ENCODE data around the gene SH3PXD2A.
"Not testable (repeated sequence)": the region's sequence is repeated elsewhere in the genome, so short reads cannot be mapped to it uniquely, and the experiment has no call there.

The SH3PXD2A gene

DNA sequence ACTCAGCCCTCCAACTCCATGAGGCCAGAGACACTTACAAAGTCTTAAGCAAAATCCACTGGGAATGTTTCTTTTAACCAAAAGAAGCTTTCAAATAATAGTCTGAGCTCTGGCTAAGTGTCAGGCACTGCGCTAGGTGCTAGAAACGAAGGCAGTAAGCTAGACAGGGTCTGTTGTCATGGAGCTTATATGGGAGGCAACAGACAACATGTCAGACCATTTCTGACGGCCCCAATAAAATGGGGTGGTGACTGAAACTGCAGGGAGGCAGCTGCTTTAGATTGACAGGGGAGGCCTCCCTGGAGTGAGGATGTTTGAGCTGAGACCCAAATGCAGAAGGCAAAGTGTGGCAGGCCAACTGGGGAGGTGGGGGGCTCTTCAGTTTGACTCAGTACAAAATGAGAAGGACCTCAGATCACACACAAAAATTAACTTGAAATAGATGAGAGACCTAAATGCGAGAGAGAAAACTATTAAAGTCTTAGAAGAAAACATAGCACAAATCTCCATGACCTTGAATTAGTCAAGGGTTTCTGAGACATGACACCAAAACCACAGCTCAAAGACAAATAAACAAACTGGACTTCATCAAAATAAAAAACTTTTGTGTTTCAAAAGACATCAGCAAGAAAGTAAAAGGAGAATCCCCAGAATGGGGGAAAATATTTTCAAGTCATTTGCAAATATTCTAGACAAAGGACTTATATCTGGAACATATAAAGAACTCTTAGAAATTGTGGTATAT, 40.6 kb downstream of the SH3PXD2A start:
- no peak overlapping the region for H3K4me3 ChIP-seq (ENCODE audit: low read depth, low read length)

GRCh38 chr10:103814105-103814504, 41.3 kb downstream of the SH3PXD2A start:
- H3K4me3 ChIP-seq (ENCODE audit: low read depth, low read length) = no peak overlapping the region

- H3K4me3 ChIP-seq (ENCODE audit: low read depth, low read length) = not testable (repeated sequence)
Observed at GRCh38 chr10:103813312-103813711, 42.1 kb downstream of the SH3PXD2A start.

DNA sequence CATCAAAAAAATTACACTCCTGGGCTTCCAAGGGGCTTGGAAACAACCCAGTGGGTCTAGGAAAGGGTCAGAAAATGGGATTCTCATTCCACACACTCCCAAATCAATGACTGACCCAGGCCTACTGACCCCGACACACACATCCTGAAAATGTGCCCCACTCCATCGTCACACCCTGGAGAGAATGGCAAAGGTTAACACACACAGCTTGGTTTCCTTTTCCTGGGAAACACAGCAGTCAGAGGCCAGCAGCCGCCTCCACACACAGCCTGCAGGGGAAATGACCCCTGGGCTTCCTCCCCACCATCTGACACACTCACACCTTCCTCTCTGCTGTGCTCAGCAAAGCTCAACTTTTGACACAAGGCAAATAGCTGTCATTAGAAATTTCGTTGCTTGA, 42.9 kb downstream of the SH3PXD2A start:
- no peak overlapping the region for H3K4me3 ChIP-seq (ENCODE audit: low read depth, low read length)

GRCh38 chr10:103812004-103812403, 43.4 kb downstream of the SH3PXD2A start:
- no peak overlapping the region for H3K4me3 ChIP-seq (ENCODE audit: low read depth, low read length)

DNA sequence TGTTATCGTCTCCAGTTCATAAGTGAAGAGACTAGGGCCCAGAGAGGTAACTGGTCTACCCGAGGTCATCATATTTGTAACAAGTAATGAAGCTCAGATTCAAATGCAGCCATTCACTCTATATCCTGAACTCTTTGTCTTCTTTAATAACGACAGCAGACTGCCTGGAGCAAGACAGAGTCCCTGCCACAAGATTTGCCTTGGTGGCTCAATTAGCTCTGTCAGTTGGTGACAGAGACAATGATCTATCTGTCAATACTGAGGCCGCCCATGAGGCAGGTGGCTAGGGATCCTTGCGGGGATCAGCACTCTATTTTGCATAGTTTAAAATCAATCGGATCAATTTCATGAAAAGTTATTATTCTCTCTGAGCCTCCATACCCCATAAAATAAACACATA, 43.9 kb downstream of the SH3PXD2A start:
- no peak overlapping the region for H3K4me3 ChIP-seq (ENCODE audit: low read depth, low read length)

DNA sequence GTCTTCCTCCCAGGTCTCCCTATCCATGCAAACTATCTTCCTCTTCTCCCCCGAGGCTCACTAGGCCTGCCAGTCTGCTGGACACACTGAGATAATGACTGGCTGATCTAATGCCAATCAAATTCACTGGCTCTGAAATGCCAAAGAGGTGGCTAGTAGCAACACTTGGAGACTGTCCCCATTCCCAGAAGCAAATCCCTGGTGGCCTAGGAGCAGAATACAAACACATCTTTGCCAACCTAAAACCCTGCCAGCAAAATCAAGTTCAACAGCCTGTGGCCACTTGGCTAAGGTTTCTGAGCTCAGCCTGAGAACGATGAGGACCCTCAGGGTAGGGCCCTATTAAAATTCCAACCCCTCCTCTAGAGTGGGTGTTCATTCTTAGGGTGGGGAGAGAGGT, 46.6 kb downstream of the SH3PXD2A start:
- no peak overlapping the region for H3K4me3 ChIP-seq (ENCODE audit: low read depth, low read length)

DNA sequence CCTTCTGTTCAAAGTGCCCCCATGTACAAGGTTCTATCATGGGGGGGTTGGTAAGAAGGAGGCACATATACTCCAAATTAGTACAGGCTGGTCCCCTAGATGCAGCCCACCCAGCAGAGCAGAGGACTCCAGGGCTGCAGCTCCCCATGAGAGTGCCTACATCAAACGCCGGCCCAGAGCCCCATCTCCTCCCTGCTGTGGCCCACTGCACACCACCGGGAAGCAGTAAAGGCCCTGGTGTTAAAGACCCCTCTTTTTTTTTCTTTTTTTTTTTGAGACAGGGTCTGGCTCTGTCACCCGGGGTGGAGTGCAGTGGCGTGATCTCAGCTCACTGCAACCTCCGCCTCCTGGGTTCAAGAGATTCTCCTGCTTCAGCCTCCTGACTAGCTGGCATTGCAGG, 47.4 kb downstream of the SH3PXD2A start:
- no peak overlapping the region for H3K4me3 ChIP-seq (ENCODE audit: low read depth, low read length)

- H3K4me3 ChIP-seq (ENCODE audit: low read depth, low read length) = no peak overlapping the region
Observed at GRCh38 chr10:103806395-103807187, 48.8 kb downstream of the SH3PXD2A start.

DNA sequence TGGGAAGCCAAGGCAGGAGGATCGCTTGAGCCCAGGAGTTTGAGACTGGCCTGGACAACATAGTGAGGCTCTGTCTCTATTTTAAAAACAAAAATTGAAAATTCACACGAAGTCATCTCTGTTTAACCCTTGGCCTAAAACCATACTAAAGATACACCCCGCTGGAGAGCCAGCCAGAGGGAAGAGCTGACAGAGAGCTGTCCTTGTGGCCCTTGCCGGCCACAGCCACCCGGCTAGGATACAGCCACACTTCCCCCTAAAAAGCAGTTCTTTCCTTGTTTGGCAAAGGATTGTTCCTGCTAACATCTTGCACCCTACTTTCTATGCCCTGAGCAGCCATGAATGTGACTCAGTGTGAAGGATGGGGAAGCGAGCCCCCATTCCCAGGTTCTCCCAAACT, 49.6 kb downstream of the SH3PXD2A start:
- no peak overlapping the region for H3K4me3 ChIP-seq (ENCODE audit: low read depth, low read length)

DNA sequence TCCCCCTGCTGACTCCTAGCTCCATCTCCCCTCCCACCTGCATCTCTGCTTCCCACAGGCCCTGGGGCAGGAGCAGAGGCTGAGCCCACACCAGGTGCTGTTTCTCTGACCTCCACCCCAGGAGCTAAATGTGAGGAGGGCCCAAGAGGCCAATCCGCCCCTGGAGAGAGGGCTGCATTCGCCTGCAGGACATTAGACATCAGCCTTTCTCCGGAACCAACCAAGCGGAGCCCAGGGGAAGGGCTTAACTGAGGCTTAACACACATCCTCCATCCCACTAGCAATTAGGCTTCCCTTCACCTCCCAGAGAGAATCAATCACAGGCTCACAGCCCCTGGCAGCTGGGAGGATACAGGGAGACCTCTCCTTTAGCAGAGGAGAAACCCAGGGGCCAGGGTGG, 50.5 kb downstream of the SH3PXD2A start:
- H3K4me3 ChIP-seq (ENCODE audit: low read depth, low read length) = no peak overlapping the region

- H3K4me3 ChIP-seq (ENCODE audit: low read depth, low read length) = no peak overlapping the region
Observed at GRCh38 chr10:103803941-103804340, 51.4 kb downstream of the SH3PXD2A start.

DNA sequence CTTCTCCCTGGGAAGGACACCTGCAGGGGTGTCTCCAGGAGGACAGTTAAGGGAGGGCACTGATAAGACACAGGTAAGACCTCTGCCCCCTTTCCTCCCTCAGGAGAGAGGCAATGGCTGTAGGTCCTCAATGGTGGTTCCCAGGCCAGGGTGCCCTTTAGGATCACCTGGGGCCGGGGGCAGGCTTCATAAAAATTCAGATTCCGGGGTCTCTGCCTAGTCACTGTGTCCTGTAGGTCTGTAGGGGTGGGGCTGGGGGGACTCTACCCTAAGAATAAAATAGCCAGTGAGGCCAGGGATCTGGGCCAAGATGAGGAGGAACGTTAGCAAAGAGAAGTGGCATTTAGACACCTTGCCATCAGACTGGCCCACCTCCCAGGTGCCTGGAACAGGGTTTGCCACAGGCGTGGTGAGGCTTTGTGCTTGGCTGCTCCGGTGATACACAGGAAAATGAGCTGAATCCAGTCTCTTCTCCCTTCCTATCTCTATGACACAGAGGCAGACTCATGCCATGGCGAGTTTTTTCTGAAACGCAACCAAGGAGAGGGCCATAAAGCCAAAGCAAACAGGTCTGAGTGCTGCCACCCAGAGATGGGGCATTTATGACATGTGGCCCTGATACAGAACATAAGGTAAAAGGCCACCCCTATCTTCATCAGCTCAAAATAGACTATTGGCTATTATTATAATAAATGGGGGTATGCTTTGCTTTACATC, 52.6 kb downstream of the SH3PXD2A start:
- H3K4me3 ChIP-seq (ENCODE audit: low read depth, low read length) = no peak overlapping the region

- H3K4me3 ChIP-seq (ENCODE audit: low read depth, low read length) = no peak overlapping the region
Observed at GRCh38 chr10:103802081-103802480, 53.3 kb downstream of the SH3PXD2A start.

- H3K4me3 ChIP-seq (ENCODE audit: low read depth, low read length) = no peak overlapping the region
Observed at GRCh38 chr10:103800789-103801540, 54.4 kb downstream of the SH3PXD2A start.

DNA sequence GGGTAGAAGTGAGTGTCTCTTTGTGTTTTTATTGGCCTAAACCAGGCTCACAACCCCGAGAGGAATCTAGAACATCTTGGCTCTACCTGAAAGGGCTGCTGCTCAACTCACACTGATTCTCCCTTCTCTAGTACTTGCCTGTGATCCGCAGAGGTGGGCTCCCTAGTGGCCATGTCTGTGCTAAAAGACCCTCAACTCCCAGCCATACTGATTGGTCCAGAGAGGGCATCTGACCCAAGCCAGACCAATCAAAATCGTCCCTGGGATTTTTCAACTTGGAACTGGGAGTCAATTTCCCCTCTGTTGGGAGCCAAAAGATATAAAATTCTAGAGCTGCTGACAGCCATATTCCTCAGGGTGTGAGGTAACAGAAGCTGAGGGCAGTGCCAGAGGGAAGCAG, 55.3 kb downstream of the SH3PXD2A start:
- H3K4me3 ChIP-seq (ENCODE audit: low read depth, low read length) = no peak overlapping the region

DNA sequence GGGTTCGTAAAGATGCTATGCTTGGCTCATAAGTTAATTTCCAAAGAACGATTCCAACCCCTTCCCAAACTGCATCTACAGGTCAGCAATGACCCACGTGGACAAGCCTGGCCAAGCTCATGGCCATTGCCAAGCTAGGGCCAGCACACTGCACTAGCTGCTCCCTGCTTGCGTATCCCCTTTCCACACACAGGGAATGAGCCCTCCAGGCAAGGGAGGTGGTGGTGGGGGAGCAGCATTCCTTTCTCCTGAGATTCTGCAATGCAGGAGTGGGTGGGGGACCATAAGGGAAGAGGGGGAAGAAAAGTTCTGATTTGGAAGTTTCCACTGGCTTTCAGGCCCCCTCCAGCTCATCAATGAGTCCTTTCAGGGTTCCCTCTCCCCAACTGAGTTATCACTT, 56.0 kb downstream of the SH3PXD2A start:
- H3K4me3 ChIP-seq (ENCODE audit: low read depth, low read length) = no peak overlapping the region

GRCh38 chr10:103798511-103798910, 56.9 kb downstream of the SH3PXD2A start:
- H3K4me3 ChIP-seq (ENCODE audit: low read depth, low read length) = no peak overlapping the region

GRCh38 chr10:103797857-103798256, 57.5 kb downstream of the SH3PXD2A start:
- no peak overlapping the region for H3K4me3 ChIP-seq (ENCODE audit: low read depth, low read length)

GRCh38 chr10:103795634-103796270, 59.6 kb downstream of the SH3PXD2A start:
- no peak overlapping the region for H3K4me3 ChIP-seq (ENCODE audit: low read depth, low read length)

DNA sequence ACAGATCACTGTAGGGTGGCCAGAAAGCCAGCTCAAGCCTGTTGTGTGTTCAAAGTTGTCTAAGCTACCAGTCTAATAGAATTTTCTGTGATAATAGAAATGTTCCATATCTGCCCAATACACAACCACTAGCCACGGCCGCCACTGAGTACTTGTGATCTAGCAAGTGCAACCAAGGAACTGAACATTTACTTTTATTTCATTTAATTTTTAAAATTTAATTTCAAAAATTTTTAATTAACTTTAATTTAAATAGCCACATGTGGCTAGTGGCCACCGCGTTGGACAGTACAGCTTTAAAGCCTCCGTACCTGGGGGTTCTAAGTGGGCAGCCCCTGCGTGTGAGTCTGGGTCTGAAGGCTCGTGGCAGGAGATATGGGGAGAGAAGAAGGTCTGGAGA, 60.4 kb downstream of the SH3PXD2A start:
- no peak overlapping the region for H3K4me3 ChIP-seq (ENCODE audit: low read depth, low read length)

All from iPS-11a (cell line).